HG02759 (cell line): ENCODE measurements around the gene SERPINE3.

Experiments used
- ATAC-seq: cut with Tn5 transposase; IDR thresholded peaks from one replicate; pipeline ENCODE4 v1.9.1; 2021; ENCODE audit warnings: mild to moderate bottlenecking, moderate library complexity; ENCODE audit not compliant: unreplicated experiment

SERPINE3 gene

GRCh38 chr13:51360489-51360888 lies 21.0 kb downstream of the SERPINE3 start:
- no peak for ATAC-seq

DNA sequence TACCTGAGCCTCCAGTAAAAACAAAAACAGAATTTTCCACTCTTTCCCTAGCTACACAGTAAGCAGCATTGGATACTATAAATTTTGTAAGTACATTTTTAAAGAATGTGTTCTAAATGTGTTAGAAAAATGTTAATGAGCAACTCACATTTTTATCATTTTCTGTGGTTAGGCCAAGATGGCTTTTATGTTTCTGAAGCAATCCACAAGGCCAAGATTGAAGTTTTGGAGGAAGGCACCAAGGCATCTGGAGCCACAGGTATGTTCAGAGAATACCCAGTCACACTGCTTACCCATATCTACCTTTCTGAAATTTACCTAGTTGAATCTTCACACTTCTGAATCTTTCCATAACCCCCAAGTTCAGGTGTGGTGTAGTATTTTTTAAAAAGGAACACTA lies 21.6 kb downstream of the SERPINE3 start:
- ATAC-seq, result no peak

- ATAC-seq, result no peak
These were observed 24.1 kb downstream of the SERPINE3 start for GRCh38 chr13:51363625-51364024.

- no peak for ATAC-seq
These were observed 25.0 kb downstream of the SERPINE3 start for GRCh38 chr13:51364404-51365008.

GRCh38 chr13:51370116-51370515 lies 30.6 kb downstream of the SERPINE3 start:
- ATAC-seq, result no peak

GRCh38 chr13:51370811-51371210 lies 31.3 kb downstream of the SERPINE3 start:
- ATAC-seq, result no peak

DNA sequence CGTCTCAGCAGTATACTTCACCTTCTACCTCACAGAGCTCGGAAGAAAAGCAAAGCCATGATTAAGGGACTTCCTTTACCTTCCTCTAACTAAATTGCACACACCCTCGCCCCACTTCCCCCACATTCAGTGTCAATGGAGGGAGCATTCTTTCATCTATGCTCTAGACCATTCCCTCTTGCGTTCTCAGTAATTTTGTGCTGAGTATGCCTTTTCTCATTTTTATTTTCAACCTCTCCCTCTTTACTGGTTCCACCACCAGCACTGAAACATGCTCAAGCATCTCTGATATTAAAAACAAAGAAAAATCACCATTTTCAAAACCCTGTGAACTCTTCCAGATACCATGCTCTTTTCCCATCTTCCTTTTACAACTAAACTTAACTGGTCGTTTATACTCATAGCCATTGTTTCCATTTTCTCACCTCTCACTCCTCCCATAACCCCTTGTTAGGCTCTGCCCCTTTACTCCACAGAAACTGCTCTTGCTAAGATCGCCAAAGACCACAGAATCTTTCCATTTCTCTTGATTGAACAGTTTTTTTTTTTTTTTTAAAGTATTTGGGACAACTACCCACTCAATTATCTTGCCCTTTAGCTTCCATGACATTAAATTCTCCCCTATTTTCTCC lies 32.4 kb downstream of the SERPINE3 start:
- no peak for ATAC-seq

DNA sequence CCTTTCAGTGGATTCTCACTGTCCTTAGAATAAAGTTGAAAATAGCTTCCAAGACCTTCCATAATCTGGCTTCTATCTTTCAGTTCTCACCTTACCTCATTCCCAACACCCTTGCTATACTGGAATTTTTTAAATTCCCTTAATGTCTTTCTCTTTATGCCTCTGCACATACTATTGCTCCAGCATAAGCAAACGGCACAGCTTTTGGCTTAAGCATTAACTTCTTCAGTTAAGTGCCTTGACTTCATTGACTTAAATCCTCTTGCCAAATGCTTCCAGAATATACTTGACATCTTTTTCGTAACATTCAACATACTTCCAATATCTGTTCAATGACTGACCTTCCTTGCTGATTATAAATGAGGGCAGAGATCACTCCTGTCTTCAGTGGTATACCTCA lies 34.0 kb downstream of the SERPINE3 start:
- ATAC-seq, result no peak

DNA sequence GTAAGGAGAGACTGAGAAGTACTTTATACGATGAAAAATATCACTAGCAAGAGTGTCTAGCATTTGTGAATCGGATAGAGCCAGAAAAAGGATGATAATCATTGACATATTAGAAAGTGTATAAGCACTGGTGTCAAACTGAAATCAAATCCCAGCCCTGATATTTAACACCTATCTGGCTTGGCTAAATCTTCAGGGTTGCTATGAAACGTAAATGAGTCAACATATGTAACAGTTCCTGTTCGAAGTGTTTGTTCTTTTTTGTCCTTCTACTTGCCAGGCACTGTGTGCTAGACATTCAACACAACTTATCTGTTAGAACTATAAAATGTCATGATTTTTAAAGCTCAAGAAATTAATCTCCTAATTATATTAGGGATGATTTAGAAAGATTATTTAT lies 40.8 kb downstream of the SERPINE3 start:
- no peak for ATAC-seq

DNA sequence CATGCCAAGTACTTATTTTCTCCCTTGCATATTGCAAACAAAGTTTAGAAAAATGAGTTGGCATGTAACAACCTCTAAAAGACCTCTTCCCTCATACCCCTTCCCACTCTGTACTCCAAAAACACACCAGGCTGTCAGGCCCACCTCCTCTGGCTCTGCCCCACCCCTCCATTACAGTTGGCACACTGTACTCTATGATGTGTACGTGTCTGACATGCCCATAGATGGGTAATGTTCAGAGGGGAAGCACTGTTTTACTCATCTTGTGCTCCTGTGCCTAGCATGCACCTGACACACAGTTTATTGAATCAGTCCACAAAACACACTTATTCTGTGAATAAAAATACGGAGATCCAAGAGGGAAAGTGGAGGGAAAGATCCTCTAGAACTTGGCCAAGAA lies 45.6 kb downstream of the SERPINE3 start:
- no peak for ATAC-seq

DNA sequence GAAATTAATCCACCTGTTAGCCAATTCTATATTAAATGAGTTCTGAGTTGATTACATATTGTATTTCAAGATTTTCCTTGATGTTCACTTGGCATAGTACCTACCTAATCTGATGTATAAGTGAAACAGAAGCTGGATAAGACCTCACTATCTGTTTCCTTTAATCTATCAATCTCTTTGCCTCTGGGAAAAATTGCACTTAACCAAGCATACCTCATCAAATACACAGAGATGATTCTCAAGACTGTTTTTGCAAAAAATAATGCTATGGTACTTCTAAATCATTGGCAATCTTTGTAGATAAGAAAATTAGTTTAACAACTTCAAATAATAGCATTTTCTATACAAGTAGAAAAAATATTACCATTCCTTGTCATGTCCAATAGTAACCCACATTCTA lies 55.2 kb downstream of the SERPINE3 start:
- ATAC-seq, result no peak

DNA sequence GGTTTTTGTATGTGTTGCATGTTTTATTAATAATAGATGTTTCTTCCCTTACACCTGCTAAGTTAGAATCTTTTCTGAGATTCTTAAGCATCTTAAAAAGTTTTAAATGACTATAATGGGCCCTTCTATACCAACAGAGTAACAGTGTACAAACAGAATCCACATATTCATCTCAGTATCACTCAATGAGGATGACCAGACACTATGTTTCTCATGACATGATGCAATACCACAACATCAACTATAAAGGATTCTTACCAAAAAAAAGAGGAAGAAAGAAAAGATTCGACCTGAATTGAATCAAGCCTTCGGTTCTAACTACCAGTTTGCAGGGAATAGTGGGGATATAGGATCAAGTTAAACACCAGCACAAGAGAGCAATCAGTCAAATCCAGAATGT lies 56.9 kb downstream of the SERPINE3 start:
- peak; percentile 80 for ATAC-seq

- no peak for ATAC-seq
These were observed 57.9 kb downstream of the SERPINE3 start for GRCh38 chr13:51397262-51397941.

DNA sequence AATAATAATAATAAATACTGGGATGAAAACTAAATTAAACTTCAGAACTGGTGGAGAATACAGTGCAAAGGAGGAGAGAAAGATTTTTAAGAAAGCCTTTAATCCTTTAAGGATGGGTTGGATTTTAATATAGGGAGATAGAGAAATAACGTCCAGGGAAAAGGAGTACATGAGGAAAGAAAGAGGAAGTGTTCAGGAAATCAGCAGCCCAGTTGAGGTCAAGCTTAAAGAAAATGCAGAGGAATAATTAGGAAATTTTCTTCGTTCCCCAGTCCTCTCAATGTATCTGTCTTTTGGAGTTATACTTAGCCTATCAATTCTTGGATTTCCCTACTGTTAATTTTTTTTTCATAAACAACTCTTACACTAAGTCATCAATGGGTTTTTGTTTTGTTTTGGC lies 65.7 kb downstream of the SERPINE3 start:
- ATAC-seq, result no peak

GRCh38 chr13:51412431-51412830 lies 72.9 kb downstream of the SERPINE3 start:
- no peak for ATAC-seq
